ENCODE data around the gene KLHL29. TPM values are rescaled to one million over a fixed set of nuclear protein-coding genes. Genes with fewer than 3 reads are reported as not detected.

The KLHL29 gene
- total RNA-seq, 2 experiments from 2014 or later, result 0.88 to 0.99 TPM

- Mint-ChIP-seq H3K27ac (no peak overlapping the region), H3K27me3 (no peaks in the 10 kb centered on the region), H3K4me3 (no peak overlapping the region), H3K36me3 (no peaks in the 10 kb centered on the region), H3K4me1 (ENCODE audit: low read depth) (no peaks in the 10 kb centered on the region), H3K9me3 (no peaks in the 10 kb centered on the region)
- DNase-seq, result no peak
- intact Hi-C loops (cut with micrococcal nuclease), result no loop called here
- ChIA-PET POLR2A (no interaction called here), CTCF (no interaction called here)
Observed at GRCh38 chr2:23686405-23687029, 301.5 kb downstream of the KLHL29 start.

GRCh38 chr2:23687214-23687613 lies 302.2 kb downstream of the KLHL29 start:
- H3K4me1 Mint-ChIP-seq (ENCODE audit: low read depth), result no peaks in the 10 kb centered on the region
- intact Hi-C loops (cut with micrococcal nuclease), result no loop called here
- H3K36me3 Mint-ChIP-seq, result no peaks in the 10 kb centered on the region
- no peaks in the 10 kb centered on the region for H3K9me3 Mint-ChIP-seq
- no peak for DNase-seq
- H3K27ac Mint-ChIP-seq, result no peak overlapping the region
- H3K4me3 Mint-ChIP-seq, result no peak overlapping the region
- ChIA-PET POLR2A (no interaction called here), CTCF (no interaction called here)
- no peaks in the 10 kb centered on the region for H3K27me3 Mint-ChIP-seq

GRCh38 chr2:23687713-23688112 lies 302.7 kb downstream of the KLHL29 start:
- no peaks in the 10 kb centered on the region for H3K27me3 Mint-ChIP-seq
- no peaks in the 10 kb centered on the region for H3K36me3 Mint-ChIP-seq
- H3K4me3 Mint-ChIP-seq, result no peak overlapping the region
- no peak overlapping the region for H3K27ac Mint-ChIP-seq
- no peaks in the 10 kb centered on the region for H3K4me1 Mint-ChIP-seq (ENCODE audit: low read depth)
- CTCF ChIA-PET, result no interaction called here
- no peak for DNase-seq
- no peaks in the 10 kb centered on the region for H3K9me3 Mint-ChIP-seq
- POLR2A ChIA-PET, result no interaction called here
- intact Hi-C loops (cut with micrococcal nuclease), result no loop called here

- no peak for DNase-seq
- Mint-ChIP-seq H3K4me3 (no peak overlapping the region), H3K27me3 (no peaks in the 10 kb centered on the region), H3K36me3 (no peaks in the 10 kb centered on the region), H3K27ac (no peak overlapping the region), H3K4me1 (ENCODE audit: low read depth) (no peaks in the 10 kb centered on the region), H3K9me3 (no peaks in the 10 kb centered on the region)
- ChIA-PET CTCF (no interaction called here), POLR2A (no interaction called here)
- intact Hi-C loops (cut with micrococcal nuclease), result no loop called here
Observed at GRCh38 chr2:23688486-23689130, 303.6 kb downstream of the KLHL29 start.

- H3K36me3 Mint-ChIP-seq, result no peaks in the 10 kb centered on the region
- H3K4me3 Mint-ChIP-seq, result no peak overlapping the region
- no peaks in the 10 kb centered on the region for H3K4me1 Mint-ChIP-seq (ENCODE audit: low read depth)
- no peaks in the 10 kb centered on the region for H3K27me3 Mint-ChIP-seq
- H3K27ac Mint-ChIP-seq, result no peak overlapping the region
- intact Hi-C loops (cut with micrococcal nuclease), result no loop called here
- CTCF ChIA-PET, result no interaction called here
- no peak for DNase-seq
- no peaks in the 10 kb centered on the region for H3K9me3 Mint-ChIP-seq
- POLR2A ChIA-PET, result no interaction called here
Observed at GRCh38 chr2:23689131-23689700, 304.2 kb downstream of the KLHL29 start.

- no peak for DNase-seq
- CTCF ChIA-PET, result no interaction called here
- intact Hi-C loops (cut with micrococcal nuclease), result no loop called here
- POLR2A ChIA-PET, result no interaction called here
- no peak overlapping the region for H3K27ac Mint-ChIP-seq
- no peak overlapping the region for H3K4me3 Mint-ChIP-seq
- H3K4me1 Mint-ChIP-seq (ENCODE audit: low read depth), result no peaks in the 10 kb centered on the region
- H3K27me3 Mint-ChIP-seq, result no peaks in the 10 kb centered on the region
- H3K9me3 Mint-ChIP-seq, result no peaks in the 10 kb centered on the region
- no peaks in the 10 kb centered on the region for H3K36me3 Mint-ChIP-seq
Observed at GRCh38 chr2:23689891-23690290, 304.9 kb downstream of the KLHL29 start.

GRCh38 chr2:23690421-23691105 lies 305.6 kb downstream of the KLHL29 start:
- ChIA-PET CTCF (no interaction called here), POLR2A (no interaction called here)
- no peaks in the 10 kb centered on the region for H3K36me3 Mint-ChIP-seq
- H3K27ac Mint-ChIP-seq, result no peak overlapping the region
- H3K4me1 Mint-ChIP-seq (ENCODE audit: low read depth), result no peaks in the 10 kb centered on the region
- H3K9me3 Mint-ChIP-seq, result no peaks in the 10 kb centered on the region
- H3K27me3 Mint-ChIP-seq, result no peaks in the 10 kb centered on the region
- no peak for DNase-seq
- H3K4me3 Mint-ChIP-seq, result no peak overlapping the region
- intact Hi-C loops (cut with micrococcal nuclease), result no loop called here

- intact Hi-C loops (cut with micrococcal nuclease), result no loop called here
- ChIA-PET CTCF (no interaction called here), POLR2A (no interaction called here)
- Mint-ChIP-seq H3K4me1 (ENCODE audit: low read depth) (no peaks in the 10 kb centered on the region), H3K4me3 (no peak overlapping the region), H3K9me3 (no peaks in the 10 kb centered on the region), H3K27ac (no peak overlapping the region), H3K27me3 (no peaks in the 10 kb centered on the region), H3K36me3 (no peaks in the 10 kb centered on the region)
- no peak for DNase-seq
Observed at GRCh38 chr2:23691106-23691470, 306.1 kb downstream of the KLHL29 start.

- Mint-ChIP-seq H3K36me3 (no peaks in the 10 kb centered on the region), H3K9me3 (no peaks in the 10 kb centered on the region), H3K4me3 (no peak overlapping the region), H3K27me3 (no peaks in the 10 kb centered on the region), H3K4me1 (ENCODE audit: low read depth) (no peaks in the 10 kb centered on the region), H3K27ac (no peak overlapping the region)
- ChIA-PET CTCF (no interaction called here), POLR2A (no interaction called here)
- DNase-seq, result no peak
- intact Hi-C loops (cut with micrococcal nuclease), result no loop called here
Observed at GRCh38 chr2:23691565-23691964, 306.6 kb downstream of the KLHL29 start.

- Mint-ChIP-seq H3K27me3 (no peaks in the 10 kb centered on the region), H3K4me3 (no peak overlapping the region), H3K27ac (no peak overlapping the region), H3K4me1 (ENCODE audit: low read depth) (no peaks in the 10 kb centered on the region), H3K9me3 (no peaks in the 10 kb centered on the region), H3K36me3 (no peaks in the 10 kb centered on the region)
- no peak for DNase-seq
- CTCF ChIA-PET, result no interaction called here
- intact Hi-C loops (cut with micrococcal nuclease), result no loop called here
- POLR2A ChIA-PET, result no interaction called here
Observed at GRCh38 chr2:23692263-23692662, 307.3 kb downstream of the KLHL29 start.

GRCh38 chr2:23692851-23693605 lies 308.0 kb downstream of the KLHL29 start:
- CTCF ChIA-PET, result no interaction called here
- no peak overlapping the region for H3K4me3 Mint-ChIP-seq
- H3K27me3 Mint-ChIP-seq, result no peaks in the 10 kb centered on the region
- no peaks in the 10 kb centered on the region for H3K9me3 Mint-ChIP-seq
- no peaks in the 10 kb centered on the region for H3K36me3 Mint-ChIP-seq
- intact Hi-C loops (cut with micrococcal nuclease), result no loop called here
- H3K4me1 Mint-ChIP-seq (ENCODE audit: low read depth), result no peaks in the 10 kb centered on the region
- no peak for DNase-seq
- POLR2A ChIA-PET, result no interaction called here
- no peak overlapping the region for H3K27ac Mint-ChIP-seq

- no peak for DNase-seq
- POLR2A ChIA-PET, result no interaction called here
- no peaks in the 10 kb centered on the region for H3K36me3 Mint-ChIP-seq
- H3K4me3 Mint-ChIP-seq, result no peak overlapping the region
- H3K4me1 Mint-ChIP-seq (ENCODE audit: low read depth), result no peaks in the 10 kb centered on the region
- H3K27me3 Mint-ChIP-seq, result no peaks in the 10 kb centered on the region
- no peaks in the 10 kb centered on the region for H3K9me3 Mint-ChIP-seq
- intact Hi-C loops (cut with micrococcal nuclease), result no loop called here
- CTCF ChIA-PET, result no interaction called here
- no peak overlapping the region for H3K27ac Mint-ChIP-seq
Observed at GRCh38 chr2:23693606-23693951, 308.6 kb downstream of the KLHL29 start.

Measured in activated CD4-positive, alpha-beta memory T cell treated with anti-CD3 and anti-CD28 coated beads for 36 hours (primary cell).